Esophagus squamous epithelium (tissue), 5 donors: ENCODE data around the gene FLT3LG. TPM values are rescaled to one million over a fixed set of nuclear protein-coding genes. Genes with fewer than 3 reads are reported as not detected.

Experiments used
- DNase-seq: peaks from one replicate; lab custom pipeline; 2025; lab: John Stamatoyannopoulos, UW
- H3K27ac ChIP-seq, 4 donors: fragments of 200-600 bp; sonication (generic); one replicate each; pipeline ENCODE4 v1.5.1; 2016 to 2019; ENCODE audit warnings: mild to moderate bottlenecking in 1 of 4
- H3K27me3 ChIP-seq, 4 donors: fragments of 200-600 bp; sonication (generic); 1 replicate in 3 of 4; 2 replicates in 1 of 4; pipeline versions ENCODE4 v1.5.1 to v1.6.0; 2017 to 2021; ENCODE audit warnings: antibody characterized with exemption in 1 of 4
- H3K36me3 ChIP-seq, 3 donors: fragments of 200-600 bp; sonication (generic); one replicate each; pipeline ENCODE4 v1.5.1; 2016 to 2019
- H3K4me1 ChIP-seq, 3 donors: fragments of 200-600 bp; sonication (generic); one replicate each; pipeline ENCODE4 v1.5.1; 2017 to 2019
- H3K4me3 ChIP-seq, 4 donors: fragments of 200-600 bp; sonication (generic); 1 replicate in 3 of 4; 2 replicates in 1 of 4; pipeline ENCODE4 v1.5.1; 2016 to 2019; ENCODE audit warnings: mild to moderate bottlenecking in 2 of 4, moderate library complexity in 1 of 4
- H3K9me3 ChIP-seq, 3 donors: fragments of 200-600 bp; sonication (generic); one replicate each; pipeline ENCODE4 v1.5.1; 2016 to 2019
- POLR2A ChIP-seq, 4 donors: fragments of 450-650 bp; IDR thresholded peaks; one replicate each; pipeline ENCODE4 v1.6.1; 2017; ENCODE audit warnings: antibody characterized with exemption in 4 of 4, mild to moderate bottlenecking in 4 of 4, moderate library complexity in 3 of 4
- WGBS, 2 donors: methylation state at CpG; one replicate each; pipeline ENCODE4 v1.1.5; 2018; 5-methylcytosine and 5-hydroxymethylcytosine counted together
- intact Hi-C: fragments of 100-400 bp; cut with DNase I; formaldehyde crosslinking; loops from one replicate; pipeline ENCODE4 v1.15.0; 2022
- total RNA-seq, 4 donors: library from RNA; depleted of rRNA; stranded (reverse); fragments of >200 nt; gene quantifications; one replicate each; pipeline ENCODE4 v1.1.0, GENCODE V29; 2016
- TF ChIP-seq, protein P1 (sequence below), 6 experiments: fragments of 450-650 bp in 4 of 6; fragments of 200-600 bp in 2 of 6; sonication (generic) in 2 of 6; IDR thresholded peaks; one replicate each; pipeline ENCODE4 v1.5.1; 2016 to 2019; ENCODE audit warnings: antibody characterized with exemption in 6 of 6, mild to moderate bottlenecking in 4 of 6, moderate library complexity in 4 of 6
- donor health status: DM: yes; HTN: yes; CAD: no.

Gene FLT3LG
- total RNA-seq, 4 donors from 2014 or later, result 0.75 to 4.2 (median 2.7) TPM

DNA sequence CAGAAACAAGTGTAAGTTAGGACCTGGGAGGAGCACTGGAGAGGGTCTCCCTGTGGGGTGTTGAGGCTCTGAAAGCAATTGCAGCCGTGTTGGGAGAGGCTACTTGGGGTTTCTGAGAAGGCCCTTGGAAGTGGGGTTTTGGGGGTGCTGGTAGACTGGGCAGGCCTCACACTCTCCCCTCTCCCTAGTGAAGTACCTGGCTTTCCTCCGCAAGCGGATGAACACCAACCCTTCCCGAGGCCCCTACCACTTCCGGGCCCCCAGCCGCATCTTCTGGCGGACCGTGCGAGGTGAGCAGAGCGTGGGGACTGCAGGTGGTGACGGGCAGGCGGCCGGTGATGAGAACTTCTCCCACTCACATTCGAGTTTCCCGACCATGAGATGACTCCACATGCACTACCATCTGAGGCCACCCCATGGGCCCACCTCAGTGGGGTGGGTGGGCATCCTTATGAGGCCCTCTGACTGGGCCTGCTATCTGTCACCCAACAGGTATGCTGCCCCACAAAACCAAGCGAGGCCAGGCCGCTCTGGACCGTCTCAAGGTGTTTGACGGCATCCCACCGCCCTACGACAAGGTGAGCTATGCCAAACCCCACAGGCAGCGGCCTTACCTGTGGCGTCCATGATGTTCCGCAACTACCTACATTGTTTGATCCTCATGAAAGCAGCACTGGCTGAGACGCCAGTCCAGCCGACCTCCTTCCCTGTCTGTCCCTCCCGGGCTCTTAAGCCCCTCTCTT, 16.4 kb downstream of the FLT3LG start:
- intact Hi-C loops, result no loop called here
- no peaks in the 10 kb centered on the region for H3K9me3 ChIP-seq
- DNase-seq, result no peak
- WGBS, 2 donors, result 50 to 82% methylated on average over 1 to 19 of the region's 27 CpGs
- peak overlapping the region in 3 of 4 donors; percentile 93 to 98 (median 96) for H3K27ac ChIP-seq
- peak overlapping the region in 2 of 4 donors; percentile 83 to 90 for H3K4me3 ChIP-seq
- peaks cover 16 to 50% (median 31%) of the 10 kb centered on the region in 3 donors for H3K36me3 ChIP-seq
- no peak for TF ChIP-seq POLR2A (IDR thresholded peaks at IDR 0.05)
- TF ChIP-seq, protein P1, sequence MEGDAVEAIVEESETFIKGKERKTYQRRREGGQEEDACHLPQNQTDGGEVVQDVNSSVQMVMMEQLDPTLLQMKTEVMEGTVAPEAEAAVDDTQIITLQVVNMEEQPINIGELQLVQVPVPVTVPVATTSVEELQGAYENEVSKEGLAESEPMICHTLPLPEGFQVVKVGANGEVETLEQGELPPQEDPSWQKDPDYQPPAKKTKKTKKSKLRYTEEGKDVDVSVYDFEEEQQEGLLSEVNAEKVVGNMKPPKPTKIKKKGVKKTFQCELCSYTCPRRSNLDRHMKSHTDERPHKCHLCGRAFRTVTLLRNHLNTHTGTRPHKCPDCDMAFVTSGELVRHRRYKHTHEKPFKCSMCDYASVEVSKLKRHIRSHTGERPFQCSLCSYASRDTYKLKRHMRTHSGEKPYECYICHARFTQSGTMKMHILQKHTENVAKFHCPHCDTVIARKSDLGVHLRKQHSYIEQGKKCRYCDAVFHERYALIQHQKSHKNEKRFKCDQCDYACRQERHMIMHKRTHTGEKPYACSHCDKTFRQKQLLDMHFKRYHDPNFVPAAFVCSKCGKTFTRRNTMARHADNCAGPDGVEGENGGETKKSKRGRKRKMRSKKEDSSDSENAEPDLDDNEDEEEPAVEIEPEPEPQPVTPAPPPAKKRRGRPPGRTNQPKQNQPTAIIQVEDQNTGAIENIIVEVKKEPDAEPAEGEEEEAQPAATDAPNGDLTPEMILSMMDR (IDR thresholded peaks at IDR 0.05), result no peak
- no peaks in the 10 kb centered on the region for H3K27me3 ChIP-seq
- H3K4me1 ChIP-seq, result peaks cover 9 to 47% (median 29%) of the 10 kb centered on the region in 3 donors

DNA sequence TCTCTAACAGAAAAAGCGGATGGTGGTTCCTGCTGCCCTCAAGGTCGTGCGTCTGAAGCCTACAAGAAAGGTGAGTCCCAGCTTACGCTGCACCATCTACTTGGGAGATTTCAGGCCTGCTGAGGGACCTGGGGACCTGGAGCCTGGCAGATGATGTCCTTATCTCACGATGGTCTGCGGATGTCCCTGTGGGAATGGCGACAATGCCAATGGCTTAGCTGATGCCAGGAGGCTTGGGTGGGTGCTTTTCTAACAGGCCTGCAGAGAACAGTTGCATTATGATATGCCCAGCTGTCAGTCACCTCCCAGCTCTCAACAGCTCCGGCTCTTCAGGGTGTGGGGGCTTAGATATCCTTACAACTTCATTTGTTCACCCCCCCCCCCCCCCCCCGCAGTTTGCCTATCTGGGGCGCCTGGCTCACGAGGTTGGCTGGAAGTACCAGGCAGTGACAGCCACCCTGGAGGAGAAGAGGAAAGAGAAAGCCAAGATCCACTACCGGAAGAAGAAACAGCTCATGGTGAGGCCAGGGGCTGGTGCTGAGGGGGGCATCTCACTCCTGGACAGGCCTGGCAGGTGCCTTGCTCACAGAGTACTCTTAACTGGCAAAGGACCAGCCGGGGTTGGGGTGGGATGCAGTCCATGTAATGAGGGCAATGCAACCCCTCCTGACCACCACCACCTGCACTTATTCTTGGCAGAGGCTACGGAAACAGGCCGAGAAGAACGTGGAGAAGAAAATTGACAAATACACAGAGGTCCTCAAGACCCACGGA, 17.2 kb downstream of the FLT3LG start:
- WGBS, 2 donors, result 65 to 72% methylated on average over 6 to 11 of the region's 17 CpGs
- no peak for DNase-seq
- no peaks in the 10 kb centered on the region for H3K9me3 ChIP-seq
- no peak overlapping the region for H3K4me3 ChIP-seq
- H3K27me3 ChIP-seq, result no peaks in the 10 kb centered on the region
- intact Hi-C loops, result no loop called here
- peak overlapping the region in 3 of 4 donors; percentile 93 to 98 (median 96) for H3K27ac ChIP-seq
- TF ChIP-seq POLR2A (IDR thresholded peaks at IDR 0.05), result no peak
- TF ChIP-seq, protein P1 (IDR thresholded peaks at IDR 0.05), result no peak
- H3K36me3 ChIP-seq, result peaks cover 16 to 50% (median 31%) of the 10 kb centered on the region in 3 donors
- peaks cover 13 to 52% (median 32%) of the 10 kb centered on the region in 3 donors for H3K4me1 ChIP-seq

DNA sequence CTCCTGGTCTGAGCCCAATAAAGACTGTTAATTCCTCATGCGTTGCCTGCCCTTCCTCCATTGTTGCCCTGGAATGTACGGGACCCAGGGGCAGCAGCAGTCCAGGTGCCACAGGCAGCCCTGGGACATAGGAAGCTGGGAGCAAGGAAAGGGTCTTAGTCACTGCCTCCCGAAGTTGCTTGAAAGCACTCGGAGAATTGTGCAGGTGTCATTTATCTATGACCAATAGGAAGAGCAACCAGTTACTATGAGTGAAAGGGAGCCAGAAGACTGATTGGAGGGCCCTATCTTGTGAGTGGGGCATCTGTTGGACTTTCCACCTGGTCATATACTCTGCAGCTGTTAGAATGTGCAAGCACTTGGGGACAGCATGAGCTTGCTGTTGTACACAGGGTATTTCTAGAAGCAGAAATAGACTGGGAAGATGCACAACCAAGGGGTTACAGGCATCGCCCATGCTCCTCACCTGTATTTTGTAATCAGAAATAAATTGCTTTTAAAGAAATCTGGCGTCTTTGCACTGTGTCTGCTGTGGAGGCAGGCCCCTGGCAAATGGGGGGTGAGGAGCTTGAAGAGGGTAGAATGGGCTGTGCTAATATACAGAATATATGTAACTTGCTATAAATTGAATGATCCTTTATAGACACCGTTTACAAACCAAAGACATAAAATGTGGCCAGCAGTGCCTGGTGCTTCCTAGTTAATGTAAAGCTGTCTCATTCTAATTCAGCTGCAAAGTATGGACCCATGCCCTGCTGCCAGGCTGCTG, 18.0 kb downstream of the FLT3LG start:
- 61 to 66% methylated on average over 6 to 7 of the region's 7 CpGs for WGBS, 2 donors
- no peak overlapping the region for H3K27ac ChIP-seq

GRCh38 chr19:49492573-49493405, 18.8 kb downstream of the FLT3LG start:
- no peak for TF ChIP-seq POLR2A (IDR thresholded peaks at IDR 0.05)
- TF ChIP-seq, protein P1 (IDR thresholded peaks at IDR 0.05), result no peak
- peak overlapping the region in 1 of 4 donors; percentile 5 for H3K27ac ChIP-seq
- no peak for DNase-seq
- H3K36me3 ChIP-seq, result peaks cover 20 to 57% (median 31%) of the 10 kb centered on the region in 3 donors
- WGBS, 2 donors, result 61 to 66% methylated on average over 12 of the region's 12 CpGs
- no peaks in the 10 kb centered on the region for H3K27me3 ChIP-seq
- H3K9me3 ChIP-seq, result no peaks in the 10 kb centered on the region
- intact Hi-C loops, result no loop called here
- H3K4me3 ChIP-seq, result no peak overlapping the region
- peaks cover 22 to 56% (median 38%) of the 10 kb centered on the region in 3 donors for H3K4me1 ChIP-seq

More for the DNA sequence above, 18.0 kb downstream of the FLT3LG start:
- Histone ChIP-seq H3K27me3 (no peaks in the 10 kb centered on the region), H3K4me1 (peaks cover 14 to 50% (median 32%) of the 10 kb centered on the region in 3 donors), H3K36me3 (peaks cover 16 to 50% (median 31%) of the 10 kb centered on the region in 3 donors), H3K9me3 (no peaks in the 10 kb centered on the region), H3K4me3 (no peak overlapping the region)
- DNase-seq, result no peak
- TF ChIP-seq POLR2A (IDR thresholded peaks at IDR 0.05), result no peak
- TF ChIP-seq, protein P1 (IDR thresholded peaks at IDR 0.05), result no peak
- intact Hi-C loops, result no loop called here
